ENCODE measurements around the gene ICA1.

DNA sequence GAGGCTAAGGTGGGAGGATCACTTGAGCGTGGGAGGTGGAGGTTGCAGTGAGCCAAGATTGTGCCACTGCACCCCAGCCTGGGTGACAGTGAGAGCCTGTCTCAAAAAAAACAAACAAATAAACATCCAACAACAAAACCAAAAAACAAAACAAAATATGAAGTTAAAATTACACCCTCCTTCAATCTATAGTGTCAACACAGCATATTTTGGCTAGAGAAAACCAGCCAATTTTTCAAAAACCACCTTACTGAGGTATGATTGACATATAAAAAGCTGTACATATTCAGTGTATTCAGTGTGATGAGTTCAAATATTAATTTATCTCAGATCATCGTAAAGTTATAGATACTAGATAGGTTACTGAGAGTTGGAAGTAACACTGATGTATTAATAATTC is 102.4 kb downstream of the ICA1 start:
- TF ChIP-seq, protein P1, sequence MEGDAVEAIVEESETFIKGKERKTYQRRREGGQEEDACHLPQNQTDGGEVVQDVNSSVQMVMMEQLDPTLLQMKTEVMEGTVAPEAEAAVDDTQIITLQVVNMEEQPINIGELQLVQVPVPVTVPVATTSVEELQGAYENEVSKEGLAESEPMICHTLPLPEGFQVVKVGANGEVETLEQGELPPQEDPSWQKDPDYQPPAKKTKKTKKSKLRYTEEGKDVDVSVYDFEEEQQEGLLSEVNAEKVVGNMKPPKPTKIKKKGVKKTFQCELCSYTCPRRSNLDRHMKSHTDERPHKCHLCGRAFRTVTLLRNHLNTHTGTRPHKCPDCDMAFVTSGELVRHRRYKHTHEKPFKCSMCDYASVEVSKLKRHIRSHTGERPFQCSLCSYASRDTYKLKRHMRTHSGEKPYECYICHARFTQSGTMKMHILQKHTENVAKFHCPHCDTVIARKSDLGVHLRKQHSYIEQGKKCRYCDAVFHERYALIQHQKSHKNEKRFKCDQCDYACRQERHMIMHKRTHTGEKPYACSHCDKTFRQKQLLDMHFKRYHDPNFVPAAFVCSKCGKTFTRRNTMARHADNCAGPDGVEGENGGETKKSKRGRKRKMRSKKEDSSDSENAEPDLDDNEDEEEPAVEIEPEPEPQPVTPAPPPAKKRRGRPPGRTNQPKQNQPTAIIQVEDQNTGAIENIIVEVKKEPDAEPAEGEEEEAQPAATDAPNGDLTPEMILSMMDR (IDR thresholded peaks at IDR 0.05) = no peak
- TF ChIP-seq POLR2AphosphoS5 (IDR thresholded peaks at IDR 0.05) = no peak
- no peak for TF ChIP-seq POLR2A (IDR thresholded peaks at IDR 0.05)

All from breast epithelium (tissue), 3 donors.